ENCODE measurements around the gene SH3GLB2.
"Not testable (repeated sequence)": the region's sequence is repeated elsewhere in the genome, so short reads cannot be mapped to it uniquely, and the experiment has no call there.

Gene SH3GLB2

GRCh38 chr9:129052592-129052991 is 24.5 kb upstream of the SH3GLB2 start:
- DNase-seq, result no peak

- no peak for DNase-seq
Observed at GRCh38 chr9:129042016-129042415, 13.9 kb upstream of the SH3GLB2 start.

- DNase-seq, result no peak
Observed at GRCh38 chr9:129040113-129040643, 12.0 kb upstream of the SH3GLB2 start.

- no peak for DNase-seq
Observed at GRCh38 chr9:129038109-129038852, 10.2 kb upstream of the SH3GLB2 start.

- no peak for DNase-seq
Observed at GRCh38 chr9:129037767-129038098, 9.6 kb upstream of the SH3GLB2 start.

- no peak for DNase-seq
Observed at GRCh38 chr9:129036923-129037766, 9.0 kb upstream of the SH3GLB2 start.

GRCh38 chr9:129036241-129036922 is 8.3 kb upstream of the SH3GLB2 start, which contains the start of gene MIGA2:
Gene MIGA2 (plus strand): TSS chr9:129036626. CDS start chr9:129040595, 3,969 bp downstream.
- DNase-seq, result peak; percentile 92 to 99

GRCh38 chr9:129035838-129036237 is 7.7 kb upstream of the SH3GLB2 start:
- DNase-seq, result not testable (repeated sequence)

GRCh38 chr9:129033216-129033615 is 5.1 kb upstream of the SH3GLB2 start:
- DNase-seq, result no peak

- DNase-seq, result no peak
Observed at GRCh38 chr9:129032541-129033159, 4.5 kb upstream of the SH3GLB2 start.

- DNase-seq, result no peak
Observed at GRCh38 chr9:129031514-129031913, 3.4 kb upstream of the SH3GLB2 start.

GRCh38 chr9:129030191-129030590 is 2.1 kb upstream of the SH3GLB2 start:
- no peak for DNase-seq

- no peak for DNase-seq
Observed at GRCh38 chr9:129027685-129028191, 393 bp downstream of the SH3GLB2 start.

GRCh38 chr9:129027224-129027684 is 877 bp downstream of the SH3GLB2 start:
- DNase-seq, result no peak

GRCh38 chr9:129026442-129027223 is 1.5 kb downstream of the SH3GLB2 start:
- DNase-seq, result no peak

GRCh38 chr9:129023908-129024233 is 4.3 kb downstream of the SH3GLB2 start:
- no peak for DNase-seq

- DNase-seq, result no peak
Observed at GRCh38 chr9:129023036-129023907, 4.9 kb downstream of the SH3GLB2 start.

GRCh38 chr9:129022037-129022436 is 6.1 kb downstream of the SH3GLB2 start:
- DNase-seq, result no peak

GRCh38 chr9:129021091-129021490 is 7.0 kb downstream of the SH3GLB2 start:
- no peak for DNase-seq

- DNase-seq, result no peak
Observed at GRCh38 chr9:129014608-129015007, 13.5 kb downstream of the SH3GLB2 start.

GRCh38 chr9:129014124-129014523 is 14.0 kb downstream of the SH3GLB2 start:
- DNase-seq, result no peak
